Spleen (tissue), 7 donors: ENCODE results near the gene AGFG2.

Experiments
- POLR2A ChIP-seq, 3 donors: fragments of 450-650 bp; IDR thresholded peaks; one replicate each; pipeline ENCODE4 v1.5.1; 2017; ENCODE audit warnings: antibody characterized with exemption in 3 of 3, mild to moderate bottlenecking in 1 of 3
- POLR2AphosphoS5 ChIP-seq, 3 donors: sonication (generic); formaldehyde crosslinking; IDR thresholded peaks; one replicate each; pipeline ENCODE4 v1.5.1; 2017; ENCODE audit warnings: antibody characterized with exemption in 3 of 3
- TF ChIP-seq, protein P1 (sequence below), 11 experiments: fragments of 200-600 bp in 7 of 11; fragments of 450-650 bp in 4 of 11; sonication (generic) in 4 of 11; IDR thresholded peaks in 8 of 11; conservative IDR thresholded peaks in 3 of 11; 1 replicate in 7 of 11; 2 replicates in 4 of 11; pipeline versions ENCODE4 v1.4.0 to v1.8.0; 2016 to 2021; ENCODE audit warnings: antibody characterized with exemption in 11 of 11, inconsistent platforms in 4 of 11, mild to moderate bottlenecking in 1 of 11
- donor health status: DM: no; HTN: no; CAD: no; lungs with moderate emphysema.
- donor health status: DM: no; HTN: no; CAD: no.
- donor health status: DM: no; HTN: no; CAD: no.

DNA sequence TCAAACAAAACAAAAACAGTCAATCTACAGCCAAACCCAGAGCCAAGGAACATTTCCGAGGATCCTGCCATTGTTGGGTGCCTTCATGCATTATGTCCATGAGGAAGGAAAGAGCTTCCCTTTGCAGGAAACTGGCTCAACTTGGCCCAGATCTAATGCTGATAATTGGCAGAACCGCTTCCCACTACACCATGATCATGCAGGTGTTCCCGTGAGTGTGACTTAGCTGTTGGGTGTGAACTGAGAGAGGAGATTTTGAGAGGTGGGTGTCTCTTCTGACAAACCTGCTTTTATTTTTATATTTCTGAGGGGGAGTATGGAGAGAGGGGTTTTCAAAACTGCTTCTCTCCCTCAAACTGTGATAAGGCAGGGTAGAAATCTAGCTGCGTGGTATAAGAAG is 20.1 kb downstream of the AGFG2 start:
- TF ChIP-seq, protein P1, sequence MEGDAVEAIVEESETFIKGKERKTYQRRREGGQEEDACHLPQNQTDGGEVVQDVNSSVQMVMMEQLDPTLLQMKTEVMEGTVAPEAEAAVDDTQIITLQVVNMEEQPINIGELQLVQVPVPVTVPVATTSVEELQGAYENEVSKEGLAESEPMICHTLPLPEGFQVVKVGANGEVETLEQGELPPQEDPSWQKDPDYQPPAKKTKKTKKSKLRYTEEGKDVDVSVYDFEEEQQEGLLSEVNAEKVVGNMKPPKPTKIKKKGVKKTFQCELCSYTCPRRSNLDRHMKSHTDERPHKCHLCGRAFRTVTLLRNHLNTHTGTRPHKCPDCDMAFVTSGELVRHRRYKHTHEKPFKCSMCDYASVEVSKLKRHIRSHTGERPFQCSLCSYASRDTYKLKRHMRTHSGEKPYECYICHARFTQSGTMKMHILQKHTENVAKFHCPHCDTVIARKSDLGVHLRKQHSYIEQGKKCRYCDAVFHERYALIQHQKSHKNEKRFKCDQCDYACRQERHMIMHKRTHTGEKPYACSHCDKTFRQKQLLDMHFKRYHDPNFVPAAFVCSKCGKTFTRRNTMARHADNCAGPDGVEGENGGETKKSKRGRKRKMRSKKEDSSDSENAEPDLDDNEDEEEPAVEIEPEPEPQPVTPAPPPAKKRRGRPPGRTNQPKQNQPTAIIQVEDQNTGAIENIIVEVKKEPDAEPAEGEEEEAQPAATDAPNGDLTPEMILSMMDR (IDR thresholded peaks at IDR 0.05 in 8 of 11, conservative IDR thresholded peaks at IDR 0.05 in 3 of 11): no peak
- TF ChIP-seq POLR2A (IDR thresholded peaks at IDR 0.05) (no peak), POLR2AphosphoS5 (IDR thresholded peaks at IDR 0.05) (no peak)
